ENCODE measurements around the gene GALNT1.

- TF ChIP-seq CTCF (IDR thresholded peaks at IDR 0.05 in 4 of 5, conservative IDR thresholded peaks at IDR 0.05 in 1 of 5) (no peak), POLR2A (IDR thresholded peaks at IDR 0.05) (no peak)
Observed at GRCh38 chr18:35658112-35658511, 76.6 kb downstream of the GALNT1 start.

All from gastrocnemius medialis (tissue), 4 donors.